ENCODE measurements around the gene AGBL1.

AGBL1 gene

DNA sequence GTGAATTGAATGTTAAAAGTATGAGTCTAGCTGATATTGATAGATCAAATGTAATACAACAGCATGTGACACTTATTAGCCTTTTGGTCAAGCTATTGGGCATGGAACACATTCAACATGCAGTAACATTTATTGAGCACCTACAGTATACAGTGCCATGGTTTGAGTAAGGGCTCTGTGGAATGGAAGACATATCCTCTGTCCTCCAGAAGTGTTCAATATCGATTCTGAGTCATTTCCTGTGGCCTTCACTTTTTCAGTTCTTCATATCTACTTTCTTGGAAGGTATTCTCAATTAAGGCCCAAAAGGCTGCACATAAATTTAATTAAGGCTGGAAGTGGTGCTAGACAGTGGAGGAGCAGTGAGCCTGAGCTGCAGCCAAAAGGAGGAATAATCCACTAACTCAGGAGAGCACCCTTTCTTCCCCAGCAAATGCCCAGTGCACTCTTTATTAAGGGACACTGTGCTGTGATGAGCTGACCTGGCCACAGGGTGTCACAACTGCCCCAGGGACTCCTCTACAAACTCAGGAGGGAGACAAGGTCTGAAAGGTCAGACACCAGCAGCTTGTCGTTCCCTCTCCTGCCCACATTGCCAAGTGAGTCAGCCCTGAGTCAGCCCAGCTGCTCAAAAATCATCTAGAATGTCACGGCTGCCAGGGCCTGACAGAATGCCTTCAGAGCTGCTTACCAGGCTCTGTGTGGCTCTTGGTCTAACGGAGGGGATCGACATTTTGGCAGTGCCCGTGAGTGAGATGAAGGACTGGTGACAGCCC is 544.8 kb downstream of the AGBL1 start:
- Histone ChIP-seq H3K27me3 (no peaks in the 10 kb centered on the region), H3K4me3 (ENCODE audit: low read depth in 1 of 2, low read length in 1 of 2) (no peak overlapping the region), H3K27ac (no peak overlapping the region), H3K4me1 (ENCODE audit: control insufficient read depth in 1 of 2, insufficient read depth in 1 of 2, low read depth in 1 of 2, low read length in 1 of 2) (no peaks in the 10 kb centered on the region), H3K9me3 (no peaks in the 10 kb centered on the region), H3K36me3 (no peaks in the 10 kb centered on the region)
- TF ChIP-seq, protein P1, sequence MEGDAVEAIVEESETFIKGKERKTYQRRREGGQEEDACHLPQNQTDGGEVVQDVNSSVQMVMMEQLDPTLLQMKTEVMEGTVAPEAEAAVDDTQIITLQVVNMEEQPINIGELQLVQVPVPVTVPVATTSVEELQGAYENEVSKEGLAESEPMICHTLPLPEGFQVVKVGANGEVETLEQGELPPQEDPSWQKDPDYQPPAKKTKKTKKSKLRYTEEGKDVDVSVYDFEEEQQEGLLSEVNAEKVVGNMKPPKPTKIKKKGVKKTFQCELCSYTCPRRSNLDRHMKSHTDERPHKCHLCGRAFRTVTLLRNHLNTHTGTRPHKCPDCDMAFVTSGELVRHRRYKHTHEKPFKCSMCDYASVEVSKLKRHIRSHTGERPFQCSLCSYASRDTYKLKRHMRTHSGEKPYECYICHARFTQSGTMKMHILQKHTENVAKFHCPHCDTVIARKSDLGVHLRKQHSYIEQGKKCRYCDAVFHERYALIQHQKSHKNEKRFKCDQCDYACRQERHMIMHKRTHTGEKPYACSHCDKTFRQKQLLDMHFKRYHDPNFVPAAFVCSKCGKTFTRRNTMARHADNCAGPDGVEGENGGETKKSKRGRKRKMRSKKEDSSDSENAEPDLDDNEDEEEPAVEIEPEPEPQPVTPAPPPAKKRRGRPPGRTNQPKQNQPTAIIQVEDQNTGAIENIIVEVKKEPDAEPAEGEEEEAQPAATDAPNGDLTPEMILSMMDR (IDR thresholded peaks at IDR 0.05) = no peak

DNA sequence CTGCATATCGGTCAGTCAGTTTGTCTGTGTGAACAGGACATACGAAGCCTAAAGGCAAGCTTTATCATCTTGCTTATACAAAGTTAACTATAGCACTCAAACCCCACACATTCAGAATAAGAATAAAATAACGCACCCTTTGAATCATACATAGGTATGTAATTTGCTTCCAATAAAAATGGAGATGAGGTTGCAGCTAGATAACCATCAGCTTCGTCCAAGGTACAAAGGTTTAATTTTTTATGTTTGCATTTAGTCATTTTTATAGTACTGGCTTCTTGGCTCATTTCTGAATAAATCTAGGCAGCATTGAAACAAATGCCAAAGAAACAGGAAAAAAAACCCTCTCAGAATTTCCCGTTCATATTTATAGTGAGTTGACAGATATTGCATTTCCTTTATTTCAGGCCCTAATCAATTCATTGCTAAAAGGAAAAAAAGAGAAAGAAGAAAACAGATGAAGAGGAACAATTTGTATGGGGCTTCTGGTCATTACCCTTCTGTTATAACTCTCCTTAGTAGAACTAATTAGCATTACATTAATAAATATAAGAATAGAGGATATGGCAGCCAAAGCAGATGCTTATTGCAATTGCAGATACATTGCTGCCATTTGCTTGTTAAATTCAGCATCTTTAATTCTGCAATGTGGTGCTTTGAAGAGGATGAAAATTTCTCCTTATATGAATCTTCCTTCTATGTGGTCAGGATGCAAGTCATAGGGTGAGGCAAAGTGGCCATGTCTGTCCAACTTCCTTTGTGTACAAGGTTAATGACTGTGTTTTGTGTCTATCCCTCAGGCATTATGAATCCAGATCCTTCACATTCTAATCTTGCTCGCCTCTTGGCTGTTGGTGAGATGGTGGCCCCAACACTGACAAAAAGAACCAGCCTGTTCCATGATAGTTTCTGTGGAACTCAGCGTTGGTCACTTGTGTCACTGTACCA is 550.0 kb downstream of the AGBL1 start:
- TF ChIP-seq, protein P1 (IDR thresholded peaks at IDR 0.05) = no peak
- Histone ChIP-seq H3K4me3 (ENCODE audit: low read depth in 1 of 2, low read length in 1 of 2) (no peak overlapping the region), H3K27ac (no peak overlapping the region), H3K9me3 (no peaks in the 10 kb centered on the region), H3K4me1 (ENCODE audit: control insufficient read depth in 1 of 2, insufficient read depth in 1 of 2, low read depth in 1 of 2, low read length in 1 of 2) (no peaks in the 10 kb centered on the region), H3K27me3 (no peaks in the 10 kb centered on the region), H3K36me3 (no peaks in the 10 kb centered on the region)

DNA sequence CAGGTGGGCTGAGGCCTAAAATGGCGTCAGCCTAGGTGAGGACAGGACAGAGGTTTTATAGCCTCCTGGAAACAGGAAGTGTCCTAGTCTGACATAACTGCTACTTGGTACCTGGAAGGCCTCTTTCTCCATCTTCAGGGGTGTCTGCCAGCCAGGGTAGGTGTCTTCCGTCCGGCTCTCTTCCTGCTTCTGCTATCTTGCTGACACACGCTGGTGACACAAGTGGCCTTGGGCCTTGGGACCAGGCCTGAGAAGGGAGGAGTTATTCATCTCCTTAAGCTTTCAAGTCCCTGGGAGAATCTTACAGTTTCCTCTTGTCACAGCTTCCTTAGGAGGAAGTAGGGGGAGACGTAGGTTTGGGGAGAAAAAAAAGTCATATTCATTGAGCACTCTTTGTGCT is 551.3 kb downstream of the AGBL1 start:
- TF ChIP-seq, protein P1 (IDR thresholded peaks at IDR 0.05) = no peak
- no peaks in the 10 kb centered on the region for H3K4me1 ChIP-seq (ENCODE audit: control insufficient read depth in 1 of 2, insufficient read depth in 1 of 2, low read depth in 1 of 2, low read length in 1 of 2)
- H3K9me3 ChIP-seq = no peaks in the 10 kb centered on the region
- H3K27ac ChIP-seq = no peak overlapping the region
- H3K4me3 ChIP-seq (ENCODE audit: low read depth in 1 of 2, low read length in 1 of 2) = no peak overlapping the region
- H3K36me3 ChIP-seq = no peaks in the 10 kb centered on the region
- H3K27me3 ChIP-seq = no peaks in the 10 kb centered on the region

DNA sequence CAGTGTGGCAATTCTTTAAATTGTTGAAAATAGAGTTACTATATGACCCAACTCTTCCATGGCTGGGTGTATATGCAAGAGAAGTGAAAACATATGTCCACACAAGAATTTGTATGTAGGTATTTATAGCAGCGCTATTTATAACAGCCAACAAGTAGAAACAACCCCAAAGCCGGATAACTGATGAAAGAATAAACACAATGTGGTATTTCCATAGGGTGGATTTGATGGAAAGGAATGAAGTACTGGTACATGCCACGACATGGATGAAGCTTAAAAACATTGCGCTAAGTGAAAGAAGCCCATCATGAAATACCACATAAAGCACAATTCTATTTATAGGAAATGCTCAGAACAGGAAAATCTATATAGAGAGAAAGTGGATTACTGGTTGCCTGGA is 554.5 kb downstream of the AGBL1 start:
- Histone ChIP-seq H3K27ac (no peak overlapping the region), H3K27me3 (no peaks in the 10 kb centered on the region), H3K36me3 (no peaks in the 10 kb centered on the region), H3K4me3 (ENCODE audit: low read depth in 1 of 2, low read length in 1 of 2) (no peak overlapping the region), H3K4me1 (ENCODE audit: control insufficient read depth in 1 of 2, insufficient read depth in 1 of 2, low read depth in 1 of 2, low read length in 1 of 2) (no peaks in the 10 kb centered on the region), H3K9me3 (no peaks in the 10 kb centered on the region)
- TF ChIP-seq, protein P1 (IDR thresholded peaks at IDR 0.05) = no peak

DNA sequence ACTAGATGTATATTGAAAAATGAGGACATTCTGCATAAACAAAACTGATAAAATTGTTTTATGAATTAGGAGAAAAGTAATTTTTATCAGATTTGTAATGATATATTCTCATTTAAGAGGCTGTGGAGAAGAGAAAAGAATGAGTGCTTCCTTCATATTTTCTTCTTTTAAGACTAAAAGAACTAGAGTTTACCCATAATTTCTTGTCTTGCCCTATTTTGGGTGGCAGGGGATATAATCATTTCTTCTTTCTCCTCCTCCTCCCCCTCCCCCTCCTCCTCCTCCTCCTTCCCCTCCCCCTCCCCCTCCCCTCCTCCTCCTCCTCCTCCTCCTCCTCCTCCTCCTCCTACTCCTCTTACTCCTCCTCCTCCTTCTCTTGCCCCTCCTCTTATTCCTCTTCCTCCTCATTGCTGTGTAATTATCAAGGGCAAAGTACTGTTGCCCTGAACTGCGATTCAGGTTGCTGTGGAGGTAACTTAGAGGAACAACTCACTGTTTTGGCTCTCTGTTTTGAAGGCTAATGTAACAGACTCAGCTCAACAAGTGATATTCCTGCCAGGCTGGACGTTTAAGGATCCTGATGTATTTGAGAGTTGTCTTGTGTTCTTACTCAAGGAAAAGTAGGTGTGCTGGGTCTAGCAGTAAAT is 555.4 kb downstream of the AGBL1 start:
- Histone ChIP-seq H3K9me3 (no peaks in the 10 kb centered on the region), H3K36me3 (no peaks in the 10 kb centered on the region), H3K4me3 (ENCODE audit: low read depth in 1 of 2, low read length in 1 of 2) (no peak overlapping the region), H3K27me3 (no peaks in the 10 kb centered on the region), H3K4me1 (ENCODE audit: control insufficient read depth in 1 of 2, insufficient read depth in 1 of 2, low read depth in 1 of 2, low read length in 1 of 2) (no peaks in the 10 kb centered on the region), H3K27ac (no peak overlapping the region)
- TF ChIP-seq, protein P1 (IDR thresholded peaks at IDR 0.05) = no peak
